Glomerular endothelial cell (primary cell): ENCODE data around the gene MLST8. TPM values are rescaled to one million over a fixed set of nuclear protein-coding genes. Genes with fewer than 3 reads are reported as not detected.
"Not testable (repeated sequence)": the region's sequence is repeated elsewhere in the genome, so short reads cannot be mapped to it uniquely, and the experiment has no call there.

ENCODE experiments used
- DNase-seq: peaks from one replicate; pipeline ENCODE4 v3.0.0-alpha.2; 2011; ENCODE audit warnings: low read depth, low spot score; ENCODE audit errors: extremely low read depth
- total RNA-seq: library from RNA; depleted of rRNA; stranded (reverse); fragments of >200 nt; gene quantifications from 2 replicates; pipeline ENCODE4 v1.2.3, GENCODE V29; 2015

The MLST8 gene
- total RNA-seq, 1 donor from 2014 or later: 63.9 TPM

DNA sequence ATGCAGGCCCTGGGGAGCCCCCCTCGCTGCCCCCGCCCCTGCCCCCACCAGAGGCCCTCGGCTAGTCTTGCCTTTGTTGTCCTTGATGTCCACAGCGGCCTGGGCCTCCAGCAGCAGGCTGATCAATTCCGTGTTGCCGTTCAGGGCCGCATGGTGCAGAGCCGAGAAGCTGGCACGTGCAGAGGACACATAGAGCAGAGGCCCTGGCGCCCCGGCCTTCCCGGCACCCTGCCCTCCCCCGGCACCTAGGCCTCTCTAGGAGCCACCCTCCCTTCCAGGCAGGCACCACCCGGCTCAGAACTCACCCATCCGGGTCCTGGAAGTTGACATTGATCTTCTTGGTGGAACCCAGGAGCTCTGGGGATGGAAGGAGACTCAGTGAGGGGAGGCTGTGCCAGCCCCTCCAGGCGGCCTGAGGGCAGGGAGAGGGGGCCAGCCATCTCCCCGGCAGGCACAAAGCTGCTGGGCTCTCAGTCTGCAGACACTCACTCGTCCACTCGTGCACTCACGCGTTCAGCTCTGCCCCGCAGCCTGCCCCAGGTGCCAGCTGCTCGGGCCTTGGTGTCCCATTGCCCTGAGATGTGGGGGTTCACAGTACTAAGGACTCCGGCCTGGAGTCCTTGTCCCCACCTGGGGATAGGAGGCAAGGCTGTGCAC, 15.1 kb upstream of the MLST8 start:
- DNase-seq: no peak

DNA sequence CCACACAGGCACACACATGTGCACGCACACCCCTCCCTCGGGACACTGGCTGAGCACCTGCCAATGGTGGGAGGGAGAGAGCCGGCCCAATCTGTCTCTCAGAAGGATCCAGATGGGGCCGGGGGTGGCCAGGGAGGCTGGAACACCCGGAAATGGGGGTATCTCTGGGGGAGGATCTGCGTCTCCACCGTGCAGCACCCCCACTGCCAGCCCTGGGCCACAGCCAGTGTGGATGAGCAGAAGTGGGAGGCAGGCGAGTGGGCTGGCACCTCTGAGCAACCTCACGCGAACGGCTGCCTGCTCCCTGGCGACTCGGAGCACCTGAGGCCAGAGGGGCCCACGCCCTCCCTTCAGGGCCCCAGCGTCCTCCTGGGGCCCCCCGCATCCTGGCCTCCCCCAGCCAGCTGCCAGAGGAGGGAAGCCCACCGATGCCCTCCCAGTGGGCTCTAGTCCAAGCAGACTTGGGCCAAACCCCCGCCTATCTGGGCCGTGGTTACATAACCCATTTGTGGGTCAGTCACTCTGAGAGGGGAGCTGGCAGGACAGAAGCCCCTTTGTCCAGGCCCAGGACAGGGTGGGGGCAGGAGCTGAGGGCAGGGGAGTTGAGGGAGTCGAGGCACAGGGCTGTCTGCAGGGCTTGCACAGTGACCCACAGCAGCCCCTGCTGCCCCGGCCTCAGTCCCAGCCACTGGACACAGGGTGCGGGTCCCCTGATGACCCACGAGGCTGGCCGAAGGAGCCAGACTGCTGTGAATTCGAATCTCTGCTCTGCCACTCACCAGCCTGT, 14.4 kb upstream of the MLST8 start:
- no peak for DNase-seq

DNA sequence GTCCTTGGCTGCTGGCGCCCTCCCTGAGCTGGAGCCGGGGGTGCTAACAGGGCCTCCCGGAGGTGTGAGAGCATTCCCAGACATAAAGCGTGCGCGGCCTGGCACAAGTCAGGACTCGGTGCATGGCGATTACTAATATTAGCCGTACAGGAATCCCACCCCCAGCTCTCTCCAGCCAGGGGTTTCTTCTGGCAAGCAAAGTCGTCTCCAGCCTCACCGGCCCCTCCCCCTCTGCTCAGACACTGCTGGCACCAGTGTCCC, 13.9 kb upstream of the MLST8 start:
- no peak for DNase-seq

DNA sequence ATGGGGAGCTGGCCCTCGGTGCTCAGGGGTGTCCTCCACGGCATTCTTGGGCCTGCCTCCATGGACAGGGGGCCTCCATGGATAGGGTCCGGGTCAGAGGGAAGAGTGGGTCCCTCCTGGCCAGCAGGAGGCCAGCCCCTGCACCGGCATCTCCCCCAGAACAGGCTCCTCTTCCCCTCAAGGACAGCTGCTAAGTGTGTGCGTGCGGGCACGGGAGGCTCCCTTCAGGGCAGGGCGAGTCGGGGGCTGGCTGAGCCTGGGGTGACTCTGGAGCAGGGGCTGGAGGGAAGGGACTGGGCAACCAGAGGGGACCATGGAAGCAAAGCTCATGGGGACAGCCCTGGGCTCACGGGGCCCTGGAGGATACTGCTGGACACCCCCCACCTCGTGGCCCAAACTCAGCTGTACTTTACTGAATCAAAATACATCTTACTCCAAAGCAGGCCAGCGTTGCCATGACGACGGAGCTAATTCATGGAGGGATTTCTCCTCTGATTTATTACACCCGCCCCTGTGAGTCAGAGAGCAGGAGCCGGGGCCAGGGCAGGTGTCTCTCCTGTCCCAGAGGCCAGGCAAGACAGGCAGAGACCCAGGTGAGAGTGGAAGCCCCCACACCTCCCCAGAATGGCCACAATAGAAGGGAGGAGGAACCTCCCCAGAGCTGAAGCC, 11.0 kb upstream of the MLST8 start:
- DNase-seq: no peak

DNA sequence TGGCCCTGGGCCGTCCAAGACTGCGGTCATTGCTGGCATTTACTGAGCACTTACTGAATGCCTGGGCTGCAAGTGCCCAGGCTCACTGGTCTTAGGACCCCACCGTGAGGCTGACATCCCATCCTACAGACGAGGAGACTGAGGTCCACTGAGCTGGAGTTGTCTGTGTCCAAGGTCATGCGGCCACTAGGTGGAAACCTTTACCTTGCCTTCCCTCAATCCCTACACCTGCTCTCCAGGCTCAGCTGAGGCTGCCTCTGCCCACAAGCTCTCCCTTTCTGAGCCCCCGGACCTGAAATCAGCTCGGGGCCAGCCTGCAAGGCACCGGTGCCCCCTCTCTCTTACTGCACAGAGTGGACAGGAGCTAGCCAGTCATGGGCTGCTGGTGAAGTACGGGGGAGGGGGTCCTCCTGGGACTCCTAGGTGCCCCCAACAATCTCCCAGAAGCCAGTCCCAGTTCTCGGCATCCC, 10.4 kb upstream of the MLST8 start:
- no peak for DNase-seq

DNA sequence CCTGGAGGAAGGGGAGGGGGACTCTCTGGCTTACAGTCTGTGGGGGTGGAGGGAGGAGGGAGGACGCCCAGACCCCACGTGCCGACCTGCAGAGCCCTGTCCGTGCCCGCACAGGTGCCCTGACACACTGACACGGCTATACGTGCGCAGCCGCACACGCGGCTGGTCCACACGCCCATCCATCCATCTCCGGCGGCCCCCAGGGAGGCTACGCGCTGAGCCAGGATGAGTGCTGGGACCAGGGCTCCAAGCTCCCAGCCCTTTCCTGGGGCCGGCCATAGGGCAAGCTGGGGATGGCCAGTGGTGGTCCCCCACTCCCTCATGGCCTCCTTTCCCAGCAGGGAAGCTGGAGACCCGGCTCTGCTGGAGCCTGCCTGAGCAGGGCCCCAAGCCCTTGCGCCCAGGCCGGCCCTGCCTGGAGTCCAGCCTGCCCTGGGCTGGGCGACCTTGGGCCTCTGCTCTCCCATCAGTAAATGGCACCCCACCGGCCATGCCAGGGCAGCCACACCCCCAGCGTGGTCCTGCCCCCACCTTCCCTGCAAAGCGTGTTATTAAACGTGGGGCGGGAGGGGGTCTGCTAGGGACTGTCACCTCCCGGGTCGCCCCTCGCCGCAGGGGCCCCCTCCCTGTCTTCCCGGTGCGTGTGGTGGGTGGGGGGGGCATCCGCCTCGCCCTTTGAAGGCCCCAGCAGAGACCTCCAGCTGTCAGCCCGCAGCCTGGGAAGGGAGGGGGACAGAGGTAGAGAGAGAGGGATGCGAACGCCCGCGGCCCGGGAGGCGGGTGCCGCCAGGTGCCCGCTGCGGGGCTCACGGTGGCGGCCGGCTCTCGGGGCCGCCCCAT, 9.7 kb upstream of the MLST8 start:
- no peak for DNase-seq

DNA sequence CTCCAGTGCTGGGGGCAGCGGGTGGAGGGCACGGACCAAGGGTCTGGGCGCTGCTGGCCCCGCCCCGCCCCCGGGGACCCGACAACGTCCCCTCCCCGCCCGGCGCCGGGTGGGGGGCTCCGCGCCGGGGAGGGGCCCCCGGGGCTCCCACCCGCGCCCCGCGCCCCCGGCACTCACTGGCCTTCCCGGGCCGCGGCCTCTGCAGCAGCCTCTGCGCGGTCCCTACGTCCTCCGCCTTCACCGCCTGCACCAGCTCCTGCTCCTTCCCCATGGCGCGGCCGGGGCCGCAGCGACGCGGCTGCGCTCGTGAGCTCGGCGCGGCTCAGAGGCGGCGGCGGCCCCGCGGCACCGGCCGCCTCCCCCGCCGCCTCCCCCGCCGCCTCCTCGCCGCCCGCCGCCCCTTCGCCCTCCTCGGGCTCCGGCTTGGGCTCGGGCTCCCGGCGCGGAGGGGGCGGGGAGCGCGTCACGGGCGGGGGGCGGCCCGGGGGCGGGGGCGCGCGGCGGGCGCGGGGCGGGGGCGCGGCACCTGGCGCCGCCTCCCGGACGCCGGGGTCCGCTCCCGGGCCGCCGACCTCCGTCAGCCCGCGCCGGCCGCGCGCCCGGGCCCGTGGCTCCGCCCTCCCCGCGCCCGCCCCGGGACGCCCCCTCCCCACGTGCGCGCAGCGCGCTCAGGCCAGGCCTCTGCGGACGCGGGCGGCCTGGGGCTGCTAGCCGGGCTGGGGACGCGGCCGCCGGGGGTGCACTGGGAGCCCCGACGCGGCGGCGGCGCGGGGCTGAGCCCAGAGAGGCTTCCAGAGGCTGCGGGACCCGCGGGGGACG, 8.9 kb upstream of the MLST8 start, which contains the start of gene CASKIN1:
Gene CASKIN1, minus strand, starts transcription at position 444 of the 819 bp plus-strand sequence. Its CDS starts 173 bp downstream, at position 271.
- no peak for DNase-seq

DNA sequence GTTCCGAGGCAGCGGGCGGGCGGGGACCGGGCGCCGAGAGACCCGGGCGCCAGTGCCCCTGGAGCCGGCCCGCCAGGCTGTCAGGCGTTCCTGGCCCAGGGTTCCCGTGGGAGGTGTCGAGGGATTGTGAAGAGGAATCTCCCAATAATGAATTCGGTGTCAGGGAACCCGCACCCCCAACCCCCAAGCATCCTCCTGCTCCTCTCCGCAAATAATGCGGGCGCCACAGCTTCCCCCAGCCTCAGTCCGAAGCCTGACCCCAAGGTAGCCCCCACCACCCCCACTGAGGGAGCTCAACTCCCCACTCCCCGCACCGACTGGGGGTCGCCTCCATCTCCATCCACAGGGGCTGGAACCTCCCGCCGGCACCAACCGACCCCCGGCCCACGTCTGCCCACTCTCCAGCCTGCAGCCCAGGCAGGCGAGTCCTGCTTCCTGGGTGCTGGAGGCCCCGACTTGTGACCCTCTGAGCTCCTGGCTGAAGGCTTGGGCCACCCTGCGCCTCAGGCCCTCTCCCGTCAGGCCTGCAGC, 8.2 kb upstream of the MLST8 start:
- DNase-seq: no peak

DNA sequence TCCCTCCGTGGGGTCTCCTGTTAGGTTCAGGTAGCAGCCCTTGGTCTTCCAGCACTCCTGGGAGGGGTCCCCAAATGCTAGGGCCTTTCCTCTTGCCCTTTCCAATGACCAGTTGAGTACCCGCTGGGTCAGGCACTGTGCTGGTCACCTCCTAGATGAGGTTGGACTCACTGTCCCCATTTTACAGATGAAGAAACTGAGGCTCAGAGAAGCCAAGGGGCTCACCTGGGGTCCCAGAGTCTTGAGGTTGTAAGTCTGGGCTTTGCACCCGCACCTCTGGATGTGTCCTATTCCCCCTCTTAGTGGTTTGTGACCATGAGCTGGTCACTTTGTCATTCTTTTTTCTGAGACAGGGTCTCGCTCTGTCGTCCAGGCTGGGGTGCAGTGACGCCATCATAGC, 7.5 kb upstream of the MLST8 start:
- no peak for DNase-seq

DNA sequence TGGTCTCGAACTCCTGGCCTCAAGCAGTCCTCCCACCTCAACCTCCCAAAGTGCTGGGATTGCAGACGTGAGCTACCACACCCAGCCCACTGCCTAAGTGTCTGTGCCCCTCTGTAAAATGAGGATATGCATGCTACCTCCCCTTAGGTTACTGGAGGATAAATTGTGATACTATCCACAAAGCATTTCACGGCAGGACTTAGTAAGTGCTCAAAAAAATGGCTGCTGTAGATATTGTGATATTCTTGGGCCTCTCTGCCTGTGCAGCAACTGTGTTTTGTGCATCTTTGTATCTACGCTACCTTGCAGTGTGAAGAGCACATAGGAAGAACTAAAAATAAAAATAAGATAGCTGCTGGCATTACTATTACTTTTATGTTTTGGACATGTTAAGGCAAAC, 7.0 kb upstream of the MLST8 start:
- DNase-seq: no peak

DNA sequence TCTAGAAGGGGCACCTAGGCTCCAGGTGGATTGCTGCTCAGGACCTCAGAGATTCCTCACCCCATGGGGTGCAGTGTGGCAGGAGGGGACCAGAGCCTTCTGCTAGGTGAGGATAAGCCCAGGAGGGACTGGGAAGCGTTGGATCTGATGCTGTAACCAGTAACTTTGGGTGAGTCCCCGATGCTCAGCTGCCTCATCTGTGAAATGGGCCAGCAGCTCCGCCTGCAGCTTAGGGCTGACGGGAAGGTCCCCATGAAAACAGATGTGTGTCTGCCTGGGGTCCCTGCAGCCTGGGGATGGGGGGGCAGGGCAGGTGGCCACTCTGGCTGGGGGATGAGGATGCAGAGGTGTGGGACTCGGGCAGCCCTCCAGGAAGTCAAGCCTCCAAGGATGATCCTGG, 6.2 kb upstream of the MLST8 start:
- no peak for DNase-seq

DNA sequence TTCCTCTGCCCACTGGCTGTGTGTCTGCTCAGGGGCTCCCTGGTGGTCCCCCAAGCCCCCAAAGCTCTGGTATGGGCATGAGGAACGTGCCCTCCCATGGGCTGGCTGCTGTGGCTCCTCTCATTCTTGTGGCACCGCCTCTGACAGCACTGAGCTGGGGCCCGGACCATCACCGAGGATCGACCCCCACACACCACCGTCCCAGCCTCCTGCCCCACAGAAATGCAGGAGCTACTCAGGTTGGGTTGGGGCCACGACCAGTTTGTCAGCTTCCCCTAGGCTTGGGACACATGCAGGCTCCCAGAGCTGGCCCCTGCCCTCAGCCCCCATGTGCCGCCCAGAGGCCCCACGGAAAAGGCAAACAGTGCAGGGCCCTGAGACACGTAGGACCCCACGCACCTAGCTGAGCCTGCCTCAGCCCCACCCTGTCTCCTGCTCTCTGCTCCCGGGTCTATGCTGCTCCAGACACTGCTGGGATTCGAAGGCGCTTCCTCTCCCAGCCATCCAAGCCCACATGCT, 5.6 kb upstream of the MLST8 start:
- no peak for DNase-seq

DNA sequence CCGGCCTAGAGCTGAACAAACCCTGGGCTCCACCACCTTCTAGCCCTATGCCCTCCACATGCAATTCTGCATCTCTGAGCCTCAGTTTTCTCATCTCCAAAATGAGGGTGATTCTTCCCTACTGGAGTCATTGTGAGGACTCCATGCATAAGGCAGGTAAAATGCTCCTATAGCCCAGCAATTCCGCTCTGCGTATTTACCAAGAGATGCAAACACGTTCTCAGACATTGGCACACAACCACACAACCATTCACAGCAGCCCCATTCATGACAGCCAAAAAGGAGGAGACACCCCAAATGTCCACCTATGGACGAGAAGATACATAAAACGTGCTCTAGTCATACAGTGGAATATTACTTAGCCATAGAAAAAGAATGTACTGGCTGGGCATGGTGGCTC, 4.9 kb upstream of the MLST8 start:
- DNase-seq: no peak

DNA sequence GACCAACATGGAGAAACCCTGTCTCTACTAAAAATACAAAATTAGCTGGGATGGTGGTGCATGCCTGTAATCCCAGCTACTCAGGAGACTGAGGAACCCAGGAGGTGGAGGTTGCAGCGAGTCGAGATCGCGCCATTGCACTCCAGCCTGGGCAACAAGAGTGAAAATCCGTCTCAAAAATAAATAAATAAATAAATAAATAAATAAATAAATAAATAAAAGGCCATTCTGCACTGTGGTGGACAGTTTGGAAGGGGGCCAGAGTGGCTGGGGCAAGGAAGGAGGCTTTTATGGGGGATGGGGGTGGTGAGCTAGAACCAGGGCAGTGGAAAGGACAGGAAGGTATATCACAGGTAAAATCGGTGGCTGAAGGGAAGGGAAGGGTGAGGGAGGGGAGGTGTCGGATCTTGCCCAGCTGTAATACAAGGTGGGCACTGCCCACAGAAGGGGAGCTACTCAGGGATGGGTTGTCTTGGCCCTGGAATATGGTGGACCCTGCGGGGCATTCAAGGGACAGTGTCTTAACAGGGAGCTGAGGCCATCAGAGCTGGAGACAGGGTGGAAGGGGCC, 2.0 kb upstream of the MLST8 start:
- not testable (repeated sequence) for DNase-seq

DNA sequence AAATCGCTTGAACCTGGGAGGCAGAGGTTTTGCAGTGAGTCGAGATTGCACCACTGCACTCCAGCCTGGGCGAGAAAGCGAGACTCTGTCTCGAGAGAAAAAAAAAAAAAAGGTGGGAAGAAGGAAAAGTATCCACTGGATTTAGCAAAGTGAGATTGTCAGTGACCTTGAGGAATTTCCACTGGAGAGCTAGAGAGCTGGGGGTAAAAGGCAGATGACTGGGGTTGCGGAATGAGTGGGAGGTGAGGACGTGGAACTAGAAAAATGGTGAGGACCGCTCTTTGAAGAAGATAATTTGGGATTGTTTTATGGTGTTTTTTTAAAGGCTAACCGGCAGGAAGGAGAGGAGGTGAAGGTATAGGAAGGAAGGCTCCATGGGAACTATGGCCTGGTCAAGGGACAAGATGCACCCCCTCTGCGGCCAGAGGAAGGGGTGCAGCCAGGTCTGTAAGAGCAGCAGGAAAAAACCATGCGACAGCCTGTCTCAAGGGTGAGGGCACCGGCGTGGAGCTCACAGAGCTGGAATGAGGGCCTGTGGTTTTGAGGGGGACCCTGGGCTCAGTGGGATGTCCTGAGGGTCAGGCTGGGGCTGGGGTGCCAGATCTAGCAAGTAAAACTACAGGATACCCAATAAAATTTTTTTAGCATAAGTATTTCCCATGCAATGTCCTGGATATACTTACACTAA, 694 bp upstream of the MLST8 start:
- DNase-seq: no peak

DNA sequence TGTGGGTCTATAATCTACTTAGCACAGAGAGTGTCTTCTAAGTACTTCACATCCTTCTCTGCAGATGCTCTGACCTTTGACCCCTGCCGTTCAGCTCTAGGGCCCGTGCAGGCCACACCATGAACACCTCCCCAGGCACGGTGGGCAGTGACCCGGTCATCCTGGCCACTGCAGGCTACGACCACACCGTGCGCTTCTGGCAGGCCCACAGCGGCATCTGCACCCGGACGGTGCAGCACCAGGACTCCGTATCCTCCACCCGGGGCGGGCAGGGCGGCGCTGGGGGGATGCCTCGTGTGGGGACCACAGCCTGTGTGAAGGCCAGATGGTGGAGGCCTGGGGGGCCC, 686 bp downstream of the MLST8 start:
- no peak for DNase-seq

DNA sequence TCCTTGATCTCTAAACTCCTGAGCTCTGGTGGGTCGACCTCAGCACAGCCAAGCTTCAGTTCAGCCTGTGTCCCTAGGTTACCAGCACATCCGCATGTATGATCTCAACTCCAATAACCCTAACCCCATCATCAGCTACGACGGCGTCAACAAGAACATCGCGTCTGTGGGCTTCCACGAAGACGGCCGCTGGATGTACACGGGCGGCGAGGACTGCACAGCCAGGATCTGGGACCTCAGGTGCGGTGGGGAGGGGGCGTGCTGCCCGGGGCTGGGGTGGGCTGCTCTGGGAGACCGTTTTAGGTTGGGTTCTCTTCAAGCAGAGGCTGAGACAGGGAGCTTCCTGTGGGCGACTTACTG, 1.1 kb downstream of the MLST8 start:
- no peak for DNase-seq

DNA sequence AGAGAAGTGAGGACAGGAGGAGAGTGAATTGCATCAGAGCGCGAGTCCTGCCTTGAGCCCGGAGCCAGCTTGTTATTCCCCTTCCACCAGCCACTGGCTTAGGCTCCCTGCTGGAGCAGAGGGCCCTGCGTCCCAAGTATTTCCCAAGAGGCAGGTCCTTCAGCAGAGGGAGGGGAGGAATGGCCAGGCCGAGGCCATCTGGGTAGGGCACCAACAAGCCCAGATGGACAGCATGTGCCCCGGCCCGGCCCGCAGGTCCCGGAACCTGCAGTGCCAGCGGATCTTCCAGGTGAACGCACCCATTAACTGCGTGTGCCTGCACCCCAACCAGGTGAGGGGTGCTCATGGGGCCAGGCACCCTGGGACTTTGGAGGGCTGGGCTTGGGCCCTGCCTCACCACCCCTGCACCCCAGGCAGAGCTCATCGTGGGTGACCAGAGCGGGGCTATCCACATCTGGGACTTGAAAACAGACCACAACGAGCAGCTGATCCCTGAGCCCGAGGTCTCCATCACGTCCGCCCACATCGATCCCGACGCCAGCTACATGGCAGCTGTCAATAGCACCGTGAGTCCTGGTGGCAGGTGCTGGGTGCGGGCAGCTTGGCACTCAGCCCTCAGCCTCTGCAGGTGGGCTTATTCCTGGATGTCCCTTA, 1.7 kb downstream of the MLST8 start:
- DNase-seq: no peak

DNA sequence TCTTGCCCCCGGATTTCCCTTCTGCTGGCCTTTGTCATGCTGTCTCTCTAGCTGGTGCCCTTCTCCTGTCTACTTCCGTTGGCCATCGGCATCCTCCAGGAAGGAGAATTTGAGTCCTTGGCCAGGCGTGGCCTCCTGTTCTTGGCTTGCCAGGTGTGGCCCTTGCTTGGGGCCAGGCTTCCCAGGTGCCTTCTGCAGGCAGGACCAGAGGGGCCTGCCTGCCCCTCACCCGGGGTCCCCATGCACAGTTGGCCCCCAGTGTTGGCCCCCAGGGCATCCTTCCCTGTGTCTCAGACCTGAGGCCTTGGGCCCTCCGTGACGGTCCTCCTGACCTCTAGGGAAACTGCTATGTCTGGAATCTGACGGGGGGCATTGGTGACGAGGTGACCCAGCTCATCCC, 2.6 kb downstream of the MLST8 start:
- DNase-seq: no peak
